PC-9 (cell line): ENCODE data around the gene FAM120B. TPM values are rescaled to one million over a fixed set of nuclear protein-coding genes. Genes with fewer than 3 reads are reported as not detected.

ENCODE experiments used
- BruUV-seq: library from RNA; stranded (reverse); fragments of 400-500 nt; replicated peaks from 2 replicates; lab custom pipeline; 2021; lab: Mats Ljungman, UMichigan
- CTCF ChIA-PET: fragments of 300-600 bp; sonication (Branson Sonifier 250); formaldehyde crosslinking; loops from one replicate; lab custom pipeline; 2022; ENCODE audit warnings: antibody characterized with exemption; lab: Charles Lee
- POLR2A ChIA-PET: fragments of 300-600 bp; sonication (Branson Sonifier 250); formaldehyde crosslinking; loops from one replicate; lab custom pipeline; 2022; ENCODE audit warnings: antibody characterized with exemption; ENCODE audit not compliant: unreplicated experiment; lab: Charles Lee
- DNase-seq, 2 experiments: peaks; one replicate each; pipeline versions ENCODE4 v3.0.0 to v3.0.0-alpha.2; 2015 to 2022; ENCODE audit warnings: mixed read lengths in 1 of 2
- H2AFZ ChIP-seq: fragments of 200-600 bp; sonication (generic); 2 replicates; pipeline ENCODE4 v1.8.1; 2017; ENCODE audit warnings: antibody characterized with exemption
- H3F3A ChIP-seq: fragments of 200-600 bp; sonication (generic); 2 replicates; pipeline ENCODE4 v1.8.1; 2017; ENCODE audit warnings: antibody characterized with exemption, mild to moderate bottlenecking, low read depth; ENCODE audit not compliant: insufficient read depth
- H3K27ac ChIP-seq: fragments of 200-600 bp; sonication (generic); 2 replicates; pipeline ENCODE4 v1.6.1; 2016; ENCODE audit warnings: mixed run types
- H3K27me3 ChIP-seq: fragments of 200-600 bp; sonication (generic); 2 replicates; pipeline ENCODE4 v1.6.1; 2016; ENCODE audit warnings: low read depth, mixed run types; ENCODE audit not compliant: insufficient read depth
- H3K36me3 ChIP-seq: fragments of 200-600 bp; sonication (generic); 2 replicates; pipeline ENCODE4 v1.6.1; 2016; ENCODE audit warnings: low read depth, mixed run types
- H3K4me1 ChIP-seq: fragments of 200-600 bp; sonication (generic); replicated peaks from 2 replicates; pipeline ENCODE4 v1.6.1; 2016; ENCODE audit warnings: mixed run types; ENCODE audit not compliant: insufficient read depth
- H3K4me2 ChIP-seq: fragments of 200-600 bp; sonication (generic); 2 replicates; pipeline ENCODE4 v1.6.1; 2017; ENCODE audit warnings: mixed run types
- H3K4me3 ChIP-seq: fragments of 200-600 bp; sonication (generic); 2 replicates; pipeline ENCODE4 v1.6.1; 2016; ENCODE audit warnings: mixed run types
- H3K79me2 ChIP-seq: fragments of 200-600 bp; sonication (generic); 2 replicates; pipeline ENCODE4 v1.6.1; 2017; ENCODE audit warnings: low read depth, mixed run types
- H3K9me2 ChIP-seq: fragments of 200-600 bp; sonication (generic); 2 replicates; pipeline ENCODE4 v1.8.1; 2017; ENCODE audit warnings: mild to moderate bottlenecking; ENCODE audit not compliant: insufficient read depth
- H3K9me3 ChIP-seq: fragments of 200-600 bp; sonication (generic); 2 replicates; pipeline ENCODE4 v1.8.1; 2016; ENCODE audit warnings: low read depth; ENCODE audit not compliant: insufficient read depth
- H4K20me1 ChIP-seq: fragments of 200-600 bp; sonication (generic); 2 replicates; pipeline ENCODE4 v1.8.1; 2017; ENCODE audit not compliant: insufficient read depth
- EZH2 ChIP-seq: fragments of 200-600 bp; sonication (generic); IDR thresholded peaks from 2 replicates; pipeline ENCODE4 v1.8.0; 2017; ENCODE audit warnings: antibody characterized with exemption, low read depth
- intact Hi-C: fragments of 100-400 bp; cut with micrococcal nuclease; formaldehyde crosslinking; loops from one replicate; pipeline ENCODE4 v1.10.0; 2022; ENCODE audit not compliant: unreplicated experiment
- total RNA-seq: library from RNA; stranded (reverse); gene quantifications from 2 replicates; pipeline ENCODE4 v1.2.3, GENCODE V29; 2021
- TF ChIP-seq, protein P1 (sequence below): fragments of 200-600 bp; sonication (generic); conservative IDR thresholded peaks from 2 replicates; pipeline ENCODE4 v1.6.1; 2017; ENCODE audit warnings: mixed run types, antibody characterized with exemption, mild to moderate bottlenecking, moderate library complexity

FAM120B gene
- total RNA-seq, 1 experiment from 2014 or later = 14.3 TPM

DNA sequence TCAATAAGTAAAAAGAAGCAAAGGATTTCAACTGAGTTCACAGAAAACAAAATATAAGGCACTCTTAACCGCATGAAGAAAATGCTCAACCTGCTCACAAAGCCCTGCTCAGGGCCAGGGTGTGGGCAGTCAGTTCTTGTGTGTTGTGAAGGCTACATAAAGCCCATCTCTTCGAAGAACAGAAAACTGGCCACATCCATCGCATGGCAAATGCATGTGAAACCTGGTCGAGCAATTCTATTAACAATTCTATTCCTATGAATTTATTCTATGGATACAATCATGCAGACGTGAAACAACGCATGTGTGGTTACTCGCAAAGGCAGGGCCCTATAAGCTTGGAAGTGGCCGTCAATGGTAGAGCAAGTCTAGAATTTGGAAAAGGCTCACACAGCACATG, 136.0 kb downstream of the FAM120B start:
- intact Hi-C loops = no loop called here
- no TSS peak for BruUV-seq

DNA sequence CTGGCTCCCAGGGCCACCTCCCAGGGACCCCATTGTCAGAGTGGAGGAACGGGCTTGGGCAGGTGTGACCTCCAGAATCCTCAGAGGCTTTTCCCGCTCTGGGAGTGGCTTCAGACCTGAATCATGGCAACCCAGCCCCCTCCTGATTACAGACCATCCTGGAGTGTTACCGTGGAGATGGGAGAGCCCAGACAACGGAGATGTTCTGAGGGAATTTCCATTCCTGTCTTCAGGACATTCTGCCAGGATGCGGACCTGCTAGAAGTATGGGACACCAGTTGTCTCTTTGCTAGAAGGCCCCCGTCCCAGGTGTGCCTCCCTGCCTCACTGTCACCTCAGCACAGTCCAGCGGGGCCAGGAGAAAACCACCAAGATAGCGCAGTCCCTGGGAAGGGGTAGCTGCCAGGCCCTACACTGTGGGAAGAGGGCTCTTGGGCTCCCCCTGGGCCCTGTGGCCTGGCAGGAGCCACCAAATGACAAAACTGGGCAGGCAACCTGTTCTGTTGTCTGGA, 136.6 kb downstream of the FAM120B start:
- DNase-seq = no peak
- ChIA-PET CTCF (no interaction called here), POLR2A (no interaction called here)

More for the DNA sequence above, 136.0 kb downstream of the FAM120B start:
- no peak overlapping the region for H3K4me2 ChIP-seq
- ChIA-PET POLR2A (no interaction called here), CTCF (no interaction called here)
- no peaks in the 10 kb centered on the region for H3K36me3 ChIP-seq
- no peaks in the 10 kb centered on the region for H3F3A ChIP-seq
- no peak for DNase-seq
- no peaks in the 10 kb centered on the region for H4K20me1 ChIP-seq
- no peak for TF ChIP-seq EZH2
- TF ChIP-seq, protein P1, sequence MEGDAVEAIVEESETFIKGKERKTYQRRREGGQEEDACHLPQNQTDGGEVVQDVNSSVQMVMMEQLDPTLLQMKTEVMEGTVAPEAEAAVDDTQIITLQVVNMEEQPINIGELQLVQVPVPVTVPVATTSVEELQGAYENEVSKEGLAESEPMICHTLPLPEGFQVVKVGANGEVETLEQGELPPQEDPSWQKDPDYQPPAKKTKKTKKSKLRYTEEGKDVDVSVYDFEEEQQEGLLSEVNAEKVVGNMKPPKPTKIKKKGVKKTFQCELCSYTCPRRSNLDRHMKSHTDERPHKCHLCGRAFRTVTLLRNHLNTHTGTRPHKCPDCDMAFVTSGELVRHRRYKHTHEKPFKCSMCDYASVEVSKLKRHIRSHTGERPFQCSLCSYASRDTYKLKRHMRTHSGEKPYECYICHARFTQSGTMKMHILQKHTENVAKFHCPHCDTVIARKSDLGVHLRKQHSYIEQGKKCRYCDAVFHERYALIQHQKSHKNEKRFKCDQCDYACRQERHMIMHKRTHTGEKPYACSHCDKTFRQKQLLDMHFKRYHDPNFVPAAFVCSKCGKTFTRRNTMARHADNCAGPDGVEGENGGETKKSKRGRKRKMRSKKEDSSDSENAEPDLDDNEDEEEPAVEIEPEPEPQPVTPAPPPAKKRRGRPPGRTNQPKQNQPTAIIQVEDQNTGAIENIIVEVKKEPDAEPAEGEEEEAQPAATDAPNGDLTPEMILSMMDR = no peak
- H3K27ac ChIP-seq = no peak overlapping the region
- no peak overlapping the region for H3K4me3 ChIP-seq
- H3K9me2 ChIP-seq = no peaks in the 10 kb centered on the region
- no peaks in the 10 kb centered on the region for H3K79me2 ChIP-seq
- H3K4me1 ChIP-seq = peaks cover 4% of the 10 kb centered on the region; the same call in 1 of the 2 replicates
- no peak overlapping the region for H2AFZ ChIP-seq
- H3K9me3 ChIP-seq = no peaks in the 10 kb centered on the region
- H3K27me3 ChIP-seq = peaks cover 24% of the 10 kb centered on the region

DNA sequence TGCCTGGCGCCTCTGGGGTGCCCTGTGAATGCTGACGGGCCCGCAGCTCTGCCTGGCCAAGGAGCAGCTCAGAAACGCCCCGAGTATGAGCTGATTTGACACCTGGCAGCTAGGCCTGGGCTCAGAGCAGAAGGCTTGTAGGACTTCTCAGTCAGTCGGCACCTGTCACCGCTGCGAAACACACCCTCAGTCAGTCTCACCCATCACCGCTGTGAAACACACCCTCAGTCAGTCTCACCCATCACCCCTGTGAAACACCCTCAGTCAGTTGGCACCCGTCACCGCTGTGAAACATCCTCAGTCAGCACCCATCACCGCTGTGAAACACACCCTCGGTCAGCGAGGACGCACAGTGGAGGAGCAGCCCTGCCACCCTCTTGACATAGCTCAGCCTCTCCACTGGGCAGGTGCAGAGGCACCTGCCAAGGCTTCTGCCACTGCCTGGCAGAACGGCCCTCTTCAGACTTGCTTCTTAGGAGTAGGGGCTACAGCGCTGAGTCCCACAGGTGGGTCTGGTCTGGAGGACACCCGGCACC, 137.6 kb downstream of the FAM120B start:
- CTCF ChIA-PET = no interaction called here
- Histone ChIP-seq H3K4me1 (no peaks in the 10 kb centered on the region), H3F3A (no peaks in the 10 kb centered on the region), H3K4me2 (no peak overlapping the region), H3K79me2 (no peaks in the 10 kb centered on the region), H3K36me3 (no peaks in the 10 kb centered on the region), H4K20me1 (no peaks in the 10 kb centered on the region), H3K27ac (no peak overlapping the region), H2AFZ (no peak overlapping the region), H3K4me3 (no peak overlapping the region), H3K27me3 (peaks cover 39% of the 10 kb centered on the region), H3K9me3 (no peaks in the 10 kb centered on the region), H3K9me2 (no peaks in the 10 kb centered on the region)
- TF ChIP-seq EZH2 = no peak
- TF ChIP-seq, protein P1 = no peak
- DNase-seq = no peak
- BruUV-seq = no TSS peak
- intact Hi-C loops = no loop called here
- POLR2A ChIA-PET = no interaction called here

More for the DNA sequence above, 136.6 kb downstream of the FAM120B start:
- TF ChIP-seq EZH2 = no peak
- TF ChIP-seq, protein P1 = no peak
- Histone ChIP-seq H3K27me3 (peaks cover 31% of the 10 kb centered on the region), H2AFZ (no peak overlapping the region), H3K4me1 (peaks cover under 1% of the 10 kb centered on the region; the same call in 1 of the 2 replicates), H3F3A (no peaks in the 10 kb centered on the region), H3K36me3 (no peaks in the 10 kb centered on the region), H3K27ac (no peak overlapping the region), H3K4me2 (no peak overlapping the region), H3K79me2 (no peaks in the 10 kb centered on the region), H4K20me1 (no peaks in the 10 kb centered on the region), H3K9me3 (no peaks in the 10 kb centered on the region), H3K9me2 (no peaks in the 10 kb centered on the region), H3K4me3 (no peak overlapping the region)
- intact Hi-C loops = no loop called here
- BruUV-seq = no TSS peak
